GM12891 (cell line): ENCODE data around the gene PAX4.

ENCODE experiments used
- PAX5 ChIP-seq: IDR thresholded peaks from 2 replicates; pipeline ENCODE4 v1.6.1; 2011; ENCODE audit warnings: low read length, moderate library complexity, mild to moderate bottlenecking; ENCODE audit not compliant: insufficient read depth, severe bottlenecking
- POLR2A ChIP-seq: IDR thresholded peaks from 2 replicates; pipeline ENCODE4 v1.6.1; 2011; ENCODE audit warnings: low read depth, low read length, control low read depth
- POLR2AphosphoS5 ChIP-seq: IDR thresholded peaks from 2 replicates; pipeline ENCODE4 v1.6.1; 2011; ENCODE audit warnings: low read depth, low read length, control low read depth
- POU2F2 ChIP-seq: IDR thresholded peaks from 2 replicates; pipeline ENCODE4 v1.6.1; 2011; ENCODE audit warnings: low read depth, mild to moderate bottlenecking, control low read depth, low read length, moderate library complexity
- SPI1 ChIP-seq: IDR thresholded peaks from 2 replicates; pipeline ENCODE4 v1.6.1; 2011; ENCODE audit warnings: low read depth, low read length, control low read depth
- TAF1 ChIP-seq: IDR thresholded peaks from 2 replicates; pipeline ENCODE4 v1.6.1; 2011; ENCODE audit warnings: low read depth, low read length, control low read depth

DNA sequence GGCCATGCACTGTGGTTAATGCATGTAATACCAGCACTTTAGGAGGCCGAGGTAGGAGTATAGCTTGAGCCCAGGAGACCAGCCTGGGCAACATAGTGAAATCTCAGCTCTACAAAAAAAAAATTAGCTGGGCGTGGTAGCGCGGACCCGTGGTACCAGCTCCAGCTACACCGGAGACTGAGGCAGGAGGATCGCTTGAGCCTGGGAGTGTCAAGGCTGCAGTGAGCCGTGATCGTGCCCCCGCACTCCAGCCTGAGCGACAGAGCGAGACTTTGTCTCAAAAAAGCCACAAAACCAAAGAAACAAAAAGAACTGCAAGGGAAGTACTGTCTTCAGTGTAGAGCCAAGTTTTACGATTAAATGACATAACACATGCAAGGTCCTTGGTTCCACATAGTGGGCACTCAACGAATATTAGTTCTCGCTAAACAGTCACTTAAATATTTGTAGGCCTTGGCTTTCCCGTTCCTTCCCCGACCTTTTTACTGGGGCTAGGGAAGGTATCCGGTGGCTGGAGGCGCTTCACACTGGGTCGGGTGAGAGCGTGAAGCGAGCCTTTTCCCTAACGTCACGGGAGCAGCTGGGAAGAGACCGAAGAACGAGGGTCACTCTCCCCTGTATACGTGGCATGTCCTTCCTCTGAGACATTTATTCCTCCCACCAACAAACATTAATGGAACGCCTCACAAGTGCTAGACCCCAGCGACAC is 33.1 kb upstream of the PAX4 start:
- TF ChIP-seq POLR2AphosphoS5 (no peak; the same call in 1 of the 2 replicates), POLR2A (no peak), SPI1 (no peak), TAF1 (no peak), POU2F2 (no peak), PAX5 (no peak)
